Measurements from ENCODE around the gene ARHGAP27.
A peak's percentile ranks its signal among the peaks of the same experiment; 100 is the strongest.
"Not testable (repeated sequence)": the region's sequence is repeated elsewhere in the genome, so short reads cannot be mapped to it uniquely, and the experiment has no call there.

The ARHGAP27 gene

DNA sequence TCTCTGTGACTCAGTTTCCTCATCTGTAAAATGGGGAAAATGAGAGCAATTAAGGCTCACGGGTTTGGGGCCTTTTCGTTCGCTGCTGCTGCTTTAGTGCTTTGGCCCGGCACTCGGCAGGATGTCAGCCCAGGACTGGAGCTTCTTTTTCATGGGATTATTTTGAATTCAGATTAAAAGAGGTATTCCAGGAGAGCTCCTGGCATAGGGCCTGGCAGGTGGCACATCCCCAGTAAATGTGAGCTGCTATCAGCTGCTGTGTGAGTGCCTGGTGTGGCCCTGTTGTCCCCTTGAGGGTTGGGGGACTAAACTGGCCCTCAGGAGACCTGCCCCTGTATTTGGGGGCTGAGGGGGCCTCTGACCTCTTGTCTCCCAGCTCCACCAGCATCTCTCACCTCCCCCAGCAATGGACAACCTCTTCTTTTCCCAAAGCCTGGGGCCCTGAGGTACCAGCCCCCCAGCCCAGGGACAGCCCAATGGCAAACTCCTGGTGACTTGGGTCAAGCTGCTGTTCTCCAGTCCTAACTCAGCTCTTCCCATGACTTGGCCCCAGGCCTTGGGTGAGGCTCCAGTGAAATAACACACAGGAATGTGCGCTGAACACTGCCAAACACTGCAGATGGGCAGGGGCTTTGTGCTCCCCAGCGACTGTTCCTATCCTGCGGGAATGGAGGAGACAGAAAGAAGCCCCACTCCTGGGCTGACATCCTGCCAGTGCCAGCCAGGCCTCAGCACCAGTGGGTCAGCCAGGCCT, 14.4 kb upstream of the ARHGAP27 start:
- not testable (repeated sequence) for DNase-seq

DNA sequence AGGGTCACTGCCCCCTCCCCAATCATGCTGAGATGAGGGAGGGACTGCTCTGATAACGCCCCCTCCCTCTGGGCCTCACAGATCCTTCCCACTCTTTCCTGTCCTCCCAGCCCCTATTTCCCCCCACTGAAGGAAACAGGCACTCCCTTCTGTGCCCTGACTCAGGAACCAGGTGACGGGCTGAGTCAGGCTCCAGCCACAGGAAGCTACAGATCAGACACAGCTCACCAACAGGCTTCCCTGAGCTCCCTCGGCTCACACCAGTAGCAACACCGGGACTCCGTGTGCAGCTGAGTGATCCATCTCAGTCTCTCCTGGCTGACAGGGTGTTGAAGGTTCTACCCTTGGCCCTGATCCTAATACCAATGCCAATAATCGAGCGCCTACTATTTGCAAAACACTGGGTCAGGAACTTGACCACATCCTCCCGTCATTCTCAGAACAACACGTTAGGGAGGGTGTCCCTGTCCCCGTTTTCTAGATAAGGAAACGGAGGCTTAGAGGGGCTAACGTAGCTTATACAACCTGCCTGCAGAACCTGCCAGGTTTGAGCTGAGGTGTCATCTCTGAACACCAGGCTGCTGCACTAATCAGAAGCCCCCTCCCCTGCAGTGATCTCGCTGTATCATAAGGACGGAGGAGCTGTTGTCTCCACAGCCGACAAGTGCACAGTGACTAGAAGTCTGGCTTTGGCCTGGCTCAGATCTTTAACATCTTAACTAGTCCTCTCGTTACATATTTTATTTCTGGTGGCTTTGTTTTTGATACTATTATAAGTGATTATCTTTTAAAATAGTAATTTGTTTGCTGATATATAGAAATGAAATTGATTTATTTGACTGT, 13.5 kb upstream of the ARHGAP27 start:
- DNase-seq, result peak; percentile 46

DNA sequence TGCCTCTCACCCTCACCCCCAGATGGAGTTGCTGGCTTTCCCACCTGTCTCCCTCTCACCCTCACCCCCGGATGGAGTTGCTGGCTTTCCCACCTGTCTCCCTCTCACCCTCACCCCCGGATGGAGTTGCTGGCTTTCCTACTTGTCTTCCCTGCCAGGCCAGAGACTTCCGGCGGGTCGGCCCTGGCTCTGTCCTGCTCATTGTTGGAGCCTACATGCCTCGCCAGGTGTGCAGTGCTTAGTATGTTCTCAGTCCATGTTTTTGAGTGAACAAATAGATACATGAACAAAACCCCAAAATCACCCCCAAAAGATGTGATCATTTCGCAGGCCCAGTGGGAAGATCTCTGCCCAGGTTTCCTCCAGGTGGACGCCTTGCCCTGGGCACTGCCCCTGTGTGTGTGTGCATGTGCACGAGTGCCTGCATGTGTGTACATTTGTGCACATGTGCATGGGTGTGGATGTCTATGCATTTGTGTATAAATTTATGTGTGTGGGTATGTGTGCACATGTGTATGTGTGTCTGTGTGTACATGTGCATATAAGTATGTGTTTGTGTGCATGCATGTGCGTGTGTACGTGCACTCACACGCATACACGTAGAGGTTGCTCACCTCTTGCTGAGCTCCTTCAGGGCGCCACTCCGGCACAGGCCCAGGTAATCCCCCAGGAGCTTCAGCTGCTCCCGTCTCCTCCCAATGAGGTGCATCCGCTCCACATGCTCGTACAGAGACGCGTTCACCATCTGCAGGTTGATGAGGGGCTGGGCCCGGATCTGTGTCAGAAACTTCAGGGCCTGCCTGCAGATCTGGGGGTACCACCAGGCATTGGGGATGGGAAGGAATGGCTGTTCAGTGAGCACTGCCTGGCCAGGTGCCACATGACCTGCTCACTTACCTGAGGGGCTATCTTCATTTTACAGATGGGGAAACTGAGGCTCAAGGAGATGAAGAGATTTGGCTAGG, 12.5 kb upstream of the ARHGAP27 start:
- DNase-seq, result not testable (repeated sequence)

DNA sequence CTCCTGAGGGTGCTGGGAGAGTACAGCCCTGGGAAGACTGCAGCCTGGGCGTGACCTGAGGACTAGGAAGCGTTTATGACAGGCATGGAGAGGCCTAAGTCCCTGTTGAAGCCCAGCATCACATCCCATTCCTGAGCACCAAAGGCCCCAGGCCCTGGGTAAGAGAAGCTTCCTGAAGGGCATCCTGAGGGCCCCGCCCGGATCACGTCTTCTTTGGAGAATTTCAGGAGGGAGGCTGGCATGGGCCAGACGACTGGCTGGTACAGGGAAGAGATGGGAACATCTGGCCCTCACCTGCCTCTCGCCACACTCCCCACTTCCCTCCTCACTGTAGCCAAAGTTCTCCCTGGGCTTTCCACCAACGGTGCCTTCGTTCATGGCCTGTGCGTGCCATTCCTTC, 11.6 kb upstream of the ARHGAP27 start:
- DNase-seq, result not testable (repeated sequence)

DNA sequence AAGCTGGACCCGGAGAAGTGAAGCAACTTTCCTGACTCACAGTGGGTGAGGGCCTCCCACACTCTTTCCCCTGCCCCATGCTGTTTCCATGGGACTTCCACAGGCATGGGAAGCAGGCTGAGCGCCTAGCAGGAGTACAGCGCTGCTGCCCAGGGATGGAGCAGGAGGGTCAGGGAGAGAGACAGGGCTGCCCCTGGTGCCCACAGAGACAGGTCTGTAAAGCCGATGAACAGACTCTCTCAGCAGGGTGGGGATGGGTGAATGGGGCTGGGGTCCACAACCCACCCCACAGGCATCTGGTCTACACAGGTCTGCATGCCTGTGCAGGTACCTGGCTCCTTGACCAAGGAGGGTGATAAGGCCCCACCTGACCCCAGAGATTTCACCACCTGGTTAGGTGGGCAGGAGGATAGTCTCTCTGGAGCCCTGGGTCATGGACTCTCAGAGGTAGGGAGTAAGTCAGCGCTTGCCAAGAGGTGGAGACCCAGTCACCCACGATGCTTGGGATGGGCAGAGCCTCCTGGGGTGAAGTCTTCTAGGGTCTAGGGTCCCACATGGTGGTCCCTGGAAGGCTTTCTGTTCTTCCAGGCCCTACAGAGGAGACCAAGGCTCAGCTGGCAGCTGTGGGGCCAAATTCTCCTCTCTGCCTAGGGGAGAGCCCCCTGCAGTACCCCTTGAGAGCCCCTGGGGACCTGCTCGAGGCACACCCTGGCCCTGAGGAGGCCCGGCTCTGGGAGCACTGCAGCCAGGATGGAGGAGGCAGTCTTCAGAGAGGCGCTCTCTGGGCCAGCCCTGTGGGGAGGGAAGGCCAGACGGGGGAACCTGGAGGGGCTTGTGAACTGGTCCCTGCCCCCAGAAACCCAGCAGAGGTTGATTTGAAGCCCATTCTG, 10.9 kb upstream of the ARHGAP27 start:
- not testable (repeated sequence) for DNase-seq

DNA sequence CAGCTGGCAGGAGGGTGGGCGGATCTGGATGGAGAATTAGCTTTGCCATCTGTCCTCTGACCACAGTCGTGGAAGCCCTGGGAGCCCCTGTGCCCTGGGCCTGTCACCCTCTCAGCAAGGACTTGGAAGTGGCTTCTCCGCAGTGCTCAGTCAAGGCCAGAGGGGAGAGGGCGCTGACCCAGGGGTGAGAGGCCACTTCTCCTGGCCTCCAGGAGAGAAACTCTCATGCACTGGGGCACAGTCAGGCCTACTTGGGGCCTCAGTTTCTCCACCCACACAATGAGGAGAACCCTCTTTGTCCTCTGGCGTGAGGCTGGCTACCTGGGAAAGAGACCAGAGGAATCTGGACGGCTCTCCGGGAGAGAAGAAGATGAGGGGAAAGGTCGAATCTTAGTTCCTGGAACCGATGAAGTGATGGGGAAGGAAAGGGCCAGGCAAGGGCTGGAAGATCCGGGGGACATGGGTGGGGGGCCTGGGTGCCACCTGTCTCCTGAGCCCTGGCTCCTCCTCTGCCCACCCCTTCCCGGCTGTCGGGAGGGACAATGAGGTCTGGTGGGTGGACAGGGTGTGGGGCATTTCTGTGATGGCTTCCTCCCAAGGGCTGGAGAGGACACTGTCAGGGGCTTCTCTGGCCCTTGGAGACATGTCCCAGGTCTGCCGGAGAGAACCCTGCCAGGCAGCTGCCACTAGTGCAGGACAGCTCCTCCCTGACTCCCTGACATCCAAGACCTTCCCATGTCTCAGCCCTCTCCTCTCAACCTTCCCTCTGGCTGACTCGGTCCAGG, 9.0 kb upstream of the ARHGAP27 start:
- DNase-seq, result no peak

- not testable (repeated sequence) for DNase-seq
These were observed 8.3 kb upstream of the ARHGAP27 start for GRCh38 chr17:45440839-45441515.

GRCh38 chr17:45440161-45440778, 7.6 kb upstream of the ARHGAP27 start:
- DNase-seq, result no peak

GRCh38 chr17:45438931-45439610, 6.4 kb upstream of the ARHGAP27 start:
- DNase-seq, result no peak

DNA sequence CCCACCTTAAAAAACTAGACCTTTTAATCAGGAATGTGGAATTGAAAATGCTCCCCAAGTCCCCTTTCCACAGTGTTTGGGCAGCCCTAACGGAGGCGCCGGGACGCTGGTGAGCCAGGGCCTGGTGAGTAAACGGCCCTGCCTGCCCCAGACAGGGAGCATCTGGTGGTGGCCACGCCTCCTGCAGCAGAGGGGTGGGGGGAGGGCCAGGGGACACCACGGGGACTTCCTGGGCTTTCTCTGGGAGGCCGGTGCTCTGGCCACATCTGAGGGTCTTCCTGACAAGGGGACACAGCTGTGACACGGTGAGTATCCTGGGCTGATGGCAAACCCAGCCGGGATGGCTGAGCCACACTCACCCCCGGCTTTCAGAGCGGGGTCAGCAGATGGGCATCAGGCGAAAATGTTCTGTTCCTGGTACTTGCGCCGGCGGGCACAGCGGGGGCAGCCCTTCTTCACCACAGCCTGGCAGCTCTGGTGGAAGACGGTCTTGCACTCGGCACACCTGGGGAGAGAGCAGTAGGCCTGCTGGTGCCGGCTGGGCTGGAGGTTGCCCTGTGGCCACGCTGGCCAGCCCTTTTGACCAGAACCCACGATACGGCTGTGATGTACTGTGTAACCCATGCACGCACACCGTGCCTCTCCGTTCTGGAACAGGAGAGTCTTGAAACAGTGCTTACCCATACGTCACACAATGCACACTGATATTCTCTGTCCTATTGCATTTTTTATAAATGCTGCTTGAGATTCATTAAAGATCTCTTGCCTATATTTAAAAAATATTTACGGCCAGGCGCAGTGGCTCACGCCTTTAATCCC, 5.0 kb upstream of the ARHGAP27 start:
- no peak for DNase-seq

- no peak for DNase-seq
These were observed 4.2 kb upstream of the ARHGAP27 start for GRCh38 chr17:45436625-45437464.

- no peak for DNase-seq
These were observed 3.5 kb upstream of the ARHGAP27 start for GRCh38 chr17:45436161-45436560.

- DNase-seq, result no peak
These were observed 2.8 kb upstream of the ARHGAP27 start for GRCh38 chr17:45435481-45435880.

DNA sequence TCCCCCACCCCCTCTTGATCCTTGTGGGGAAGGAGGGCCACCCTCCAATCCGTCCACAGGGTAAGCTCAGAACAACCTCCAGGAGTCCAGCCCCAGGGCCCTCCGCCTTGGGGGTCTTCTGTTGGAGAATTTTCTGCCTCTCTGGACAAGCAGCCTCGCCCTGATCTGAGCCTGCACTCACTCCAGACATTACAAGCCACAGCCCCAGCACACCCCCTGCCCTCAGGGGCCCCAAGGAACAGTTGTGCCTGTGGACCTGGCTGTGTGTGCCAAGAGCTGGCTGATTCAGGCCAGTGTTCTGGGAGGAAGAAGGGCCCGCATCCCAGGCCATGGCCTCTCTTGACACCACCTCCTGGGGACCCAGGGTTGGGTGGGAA, 477 bp upstream of the ARHGAP27 start:
- DNase-seq, result no peak

GRCh38 chr17:45431531-45432404, 902 bp downstream of the ARHGAP27 start:
- peak; percentile 27 for DNase-seq
